H1 (cell line): ENCODE data around the gene GDPD5.

Source experiments
- ASH2L ChIP-seq: fragments of 200-600, 300-600 bp; sonication (generic); IDR thresholded peaks from one replicate; pipeline ENCODE4 v1.7.1; 2017; ENCODE audit warnings: low read length
- BRCA1 ChIP-seq: IDR thresholded peaks from 2 replicates; pipeline ENCODE4 v1.6.1; 2012; ENCODE audit warnings: low read depth, low read length, improper control_type of control experiment
- CTCF ChIP-seq, 3 experiments: IDR thresholded peaks; 1 replicate in 2 of 3; 2 replicates in 1 of 3; pipeline versions ENCODE4 v1.5.1 to v1.6.1; 2011; ENCODE audit warnings: low read length in 3 of 3, mild to moderate bottlenecking in 3 of 3, inconsistent platforms in 2 of 3, low read depth in 1 of 3, moderate library complexity in 1 of 3; ENCODE audit not compliant: insufficient read depth in 1 of 3; ENCODE audit errors: control extremely low read depth in 1 of 3
- FOSL1 ChIP-seq: IDR thresholded peaks from 2 replicates; pipeline ENCODE4 v1.6.1; 2011; ENCODE audit warnings: mild to moderate bottlenecking, low read depth, low read length, moderate library complexity; ENCODE audit not compliant: insufficient read depth
- HDAC6 ChIP-seq: IDR thresholded peaks from one replicate; pipeline ENCODE4 v1.7.1; 2012; ENCODE audit warnings: low read depth, mild to moderate bottlenecking, inconsistent platforms, low read length, moderate library complexity
- MAX ChIP-seq: IDR thresholded peaks from 2 replicates; pipeline ENCODE4 v1.6.1; 2012; ENCODE audit warnings: inconsistent platforms
- POLR2A ChIP-seq, 2 experiments: IDR thresholded peaks; 1 replicate in 1 of 2; 2 replicates in 1 of 2; pipeline ENCODE4 v1.6.1; 2011; ENCODE audit warnings: low read depth in 2 of 2, low read length in 2 of 2, mild to moderate bottlenecking in 2 of 2; ENCODE audit errors: control extremely low read depth in 1 of 2
- RFX5 ChIP-seq: IDR thresholded peaks from 2 replicates; pipeline ENCODE4 v1.6.1; 2011; ENCODE audit warnings: low read depth, low read length, improper control_type of control experiment, borderline replicate concordance
- SIN3A ChIP-seq, 2 experiments: IDR thresholded peaks in 1 of 2; conservative IDR thresholded peaks in 1 of 2; 2 replicates each; pipeline ENCODE4 v1.6.1; 2011 to 2012; ENCODE audit warnings: low read length in 2 of 2, improper control_type of control experiment in 1 of 2, low read depth in 1 of 2, mild to moderate bottlenecking in 1 of 2

GRCh38 chr11:75562048-75562835, 36.5 kb upstream of the GDPD5 start, which contains the start of gene SERPINH1:
- TF ChIP-seq MAX = no peak
- TF ChIP-seq ASH2L = peak; percentile 75
- no peak for TF ChIP-seq BRCA1
- no peak for TF ChIP-seq CTCF (IDR thresholded peaks at IDR 0.05; ENCODE audit: control extremely low read depth in 1 of 3, insufficient read depth in 1 of 3, low read depth in 1 of 3, low read length in 3 of 3)
- peak; percentile 77 to 86; a peak in 2 of 3 replicates for TF ChIP-seq POLR2A (IDR thresholded peaks at IDR 0.05; ENCODE audit: control extremely low read depth in 1 of 2, low read depth in 2 of 2, low read length in 2 of 2)
- no peak for TF ChIP-seq SIN3A (conservative IDR thresholded peaks at IDR 0.05 in 1 of 2, IDR thresholded peaks at IDR 0.05 in 1 of 2; ENCODE audit: low read depth in 1 of 2, low read length in 2 of 2)
- no peak for TF ChIP-seq RFX5
- TF ChIP-seq FOSL1 = peak; percentile 91; the same call in 1 of the 2 replicates
- no peak for TF ChIP-seq HDAC6
